IMR-90 (cell line): ENCODE results near the gene MYH11.

Experiments
- BHLHE40 ChIP-seq: fragments of 150-350 bp; IDR thresholded peaks from 2 replicates; pipeline ENCODE4 v1.6.1; 2016; ENCODE audit warnings: mild to moderate bottlenecking, low read depth, low read length
- MAFK ChIP-seq: IDR thresholded peaks from 2 replicates; pipeline ENCODE4 v1.6.1; 2012; ENCODE audit warnings: low read depth, low read length, improper control_type of control experiment
- NFE2L2 ChIP-seq: fragments of 150-350 bp; IDR thresholded peaks from 2 replicates; pipeline ENCODE4 v1.6.1; 2016; ENCODE audit warnings: low read depth, mild to moderate bottlenecking, low read length
- POLR2A ChIP-seq: IDR thresholded peaks from 2 replicates; pipeline ENCODE4 v1.6.1; 2012; ENCODE audit warnings: mild to moderate bottlenecking, low read depth, low read length
- RAD21 ChIP-seq: IDR thresholded peaks from 2 replicates; pipeline ENCODE4 v1.6.1; 2012; ENCODE audit warnings: low read length, improper control_type of control experiment
- RFX5 ChIP-seq: IDR thresholded peaks from 2 replicates; pipeline ENCODE4 v1.8.0; 2012; ENCODE audit warnings: low read depth, mild to moderate bottlenecking, low read length, moderate library complexity
- SMC3 ChIP-seq: fragments of 150-350 bp; IDR thresholded peaks from 2 replicates; pipeline ENCODE4 v1.6.1; 2016; ENCODE audit warnings: low read depth, mild to moderate bottlenecking, antibody characterized with exemption, low read length, moderate library complexity
- TF ChIP-seq, protein P1 (sequence below): conservative IDR thresholded peaks from 2 replicates; pipeline ENCODE4 v1.5.1; 2012; ENCODE audit warnings: mild to moderate bottlenecking, low read depth, low read length, improper control_type of control experiment
- TF ChIP-seq, protein P2 (sequence below): fragments of 150-350 bp; IDR thresholded peaks from 2 replicates; pipeline ENCODE4 v1.6.1; 2017; ENCODE audit warnings: mild to moderate bottlenecking, antibody characterized with exemption, low read length, low read depth
- TF ChIP-seq, protein P3 (sequence below): fragments of 150-350 bp; IDR thresholded peaks from 2 replicates; pipeline ENCODE4 v1.6.1; 2016; ENCODE audit warnings: low read depth, mild to moderate bottlenecking, low read length, moderate library complexity, borderline replicate concordance

DNA sequence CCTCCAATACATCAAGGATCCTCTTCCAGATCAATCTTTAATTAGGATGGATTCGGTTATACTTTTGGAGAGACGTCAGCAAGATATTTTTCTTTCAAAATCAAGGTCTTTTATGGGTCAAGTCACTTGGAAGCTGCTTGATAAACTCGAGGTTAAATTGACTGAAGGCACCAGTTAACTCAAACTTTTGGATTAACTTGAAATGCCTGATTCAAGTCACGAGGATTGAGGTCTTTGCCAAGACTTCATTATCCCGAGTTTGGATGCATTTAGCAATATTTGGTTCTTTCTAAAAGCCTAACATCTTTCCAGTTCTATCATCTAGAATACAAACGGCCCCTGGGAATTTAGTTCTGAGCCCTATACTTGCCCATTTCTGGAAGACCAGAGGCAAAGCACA is 82.9 kb downstream of the MYH11 start:
- TF ChIP-seq RFX5 (no peak), NFE2L2 (no peak), MAFK (no peak), RAD21 (no peak), SMC3 (no peak), POLR2A (no peak), BHLHE40 (no peak)
- TF ChIP-seq, protein P1, sequence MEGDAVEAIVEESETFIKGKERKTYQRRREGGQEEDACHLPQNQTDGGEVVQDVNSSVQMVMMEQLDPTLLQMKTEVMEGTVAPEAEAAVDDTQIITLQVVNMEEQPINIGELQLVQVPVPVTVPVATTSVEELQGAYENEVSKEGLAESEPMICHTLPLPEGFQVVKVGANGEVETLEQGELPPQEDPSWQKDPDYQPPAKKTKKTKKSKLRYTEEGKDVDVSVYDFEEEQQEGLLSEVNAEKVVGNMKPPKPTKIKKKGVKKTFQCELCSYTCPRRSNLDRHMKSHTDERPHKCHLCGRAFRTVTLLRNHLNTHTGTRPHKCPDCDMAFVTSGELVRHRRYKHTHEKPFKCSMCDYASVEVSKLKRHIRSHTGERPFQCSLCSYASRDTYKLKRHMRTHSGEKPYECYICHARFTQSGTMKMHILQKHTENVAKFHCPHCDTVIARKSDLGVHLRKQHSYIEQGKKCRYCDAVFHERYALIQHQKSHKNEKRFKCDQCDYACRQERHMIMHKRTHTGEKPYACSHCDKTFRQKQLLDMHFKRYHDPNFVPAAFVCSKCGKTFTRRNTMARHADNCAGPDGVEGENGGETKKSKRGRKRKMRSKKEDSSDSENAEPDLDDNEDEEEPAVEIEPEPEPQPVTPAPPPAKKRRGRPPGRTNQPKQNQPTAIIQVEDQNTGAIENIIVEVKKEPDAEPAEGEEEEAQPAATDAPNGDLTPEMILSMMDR, result no peak
- TF ChIP-seq, protein P2, sequence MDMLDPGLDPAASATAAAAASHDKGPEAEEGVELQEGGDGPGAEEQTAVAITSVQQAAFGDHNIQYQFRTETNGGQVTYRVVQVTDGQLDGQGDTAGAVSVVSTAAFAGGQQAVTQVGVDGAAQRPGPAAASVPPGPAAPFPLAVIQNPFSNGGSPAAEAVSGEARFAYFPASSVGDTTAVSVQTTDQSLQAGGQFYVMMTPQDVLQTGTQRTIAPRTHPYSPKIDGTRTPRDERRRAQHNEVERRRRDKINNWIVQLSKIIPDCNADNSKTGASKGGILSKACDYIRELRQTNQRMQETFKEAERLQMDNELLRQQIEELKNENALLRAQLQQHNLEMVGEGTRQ, result no peak
- TF ChIP-seq, protein P3, sequence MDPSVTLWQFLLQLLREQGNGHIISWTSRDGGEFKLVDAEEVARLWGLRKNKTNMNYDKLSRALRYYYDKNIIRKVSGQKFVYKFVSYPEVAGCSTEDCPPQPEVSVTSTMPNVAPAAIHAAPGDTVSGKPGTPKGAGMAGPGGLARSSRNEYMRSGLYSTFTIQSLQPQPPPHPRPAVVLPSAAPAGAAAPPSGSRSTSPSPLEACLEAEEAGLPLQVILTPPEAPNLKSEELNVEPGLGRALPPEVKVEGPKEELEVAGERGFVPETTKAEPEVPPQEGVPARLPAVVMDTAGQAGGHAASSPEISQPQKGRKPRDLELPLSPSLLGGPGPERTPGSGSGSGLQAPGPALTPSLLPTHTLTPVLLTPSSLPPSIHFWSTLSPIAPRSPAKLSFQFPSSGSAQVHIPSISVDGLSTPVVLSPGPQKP, result no peak
